Measurements from ENCODE around the gene ACSL5.

ACSL5 gene

GRCh38 chr10:112426111-112426510 lies 52.2 kb downstream of the ACSL5 start:
- TF ChIP-seq, protein P1, sequence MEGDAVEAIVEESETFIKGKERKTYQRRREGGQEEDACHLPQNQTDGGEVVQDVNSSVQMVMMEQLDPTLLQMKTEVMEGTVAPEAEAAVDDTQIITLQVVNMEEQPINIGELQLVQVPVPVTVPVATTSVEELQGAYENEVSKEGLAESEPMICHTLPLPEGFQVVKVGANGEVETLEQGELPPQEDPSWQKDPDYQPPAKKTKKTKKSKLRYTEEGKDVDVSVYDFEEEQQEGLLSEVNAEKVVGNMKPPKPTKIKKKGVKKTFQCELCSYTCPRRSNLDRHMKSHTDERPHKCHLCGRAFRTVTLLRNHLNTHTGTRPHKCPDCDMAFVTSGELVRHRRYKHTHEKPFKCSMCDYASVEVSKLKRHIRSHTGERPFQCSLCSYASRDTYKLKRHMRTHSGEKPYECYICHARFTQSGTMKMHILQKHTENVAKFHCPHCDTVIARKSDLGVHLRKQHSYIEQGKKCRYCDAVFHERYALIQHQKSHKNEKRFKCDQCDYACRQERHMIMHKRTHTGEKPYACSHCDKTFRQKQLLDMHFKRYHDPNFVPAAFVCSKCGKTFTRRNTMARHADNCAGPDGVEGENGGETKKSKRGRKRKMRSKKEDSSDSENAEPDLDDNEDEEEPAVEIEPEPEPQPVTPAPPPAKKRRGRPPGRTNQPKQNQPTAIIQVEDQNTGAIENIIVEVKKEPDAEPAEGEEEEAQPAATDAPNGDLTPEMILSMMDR (conservative IDR thresholded peaks at IDR 0.05), result no peak
- no peak for TF ChIP-seq ZFX (IDR thresholded peaks at IDR 0.05)
- H3K27ac ChIP-seq, result no peak overlapping the region

DNA sequence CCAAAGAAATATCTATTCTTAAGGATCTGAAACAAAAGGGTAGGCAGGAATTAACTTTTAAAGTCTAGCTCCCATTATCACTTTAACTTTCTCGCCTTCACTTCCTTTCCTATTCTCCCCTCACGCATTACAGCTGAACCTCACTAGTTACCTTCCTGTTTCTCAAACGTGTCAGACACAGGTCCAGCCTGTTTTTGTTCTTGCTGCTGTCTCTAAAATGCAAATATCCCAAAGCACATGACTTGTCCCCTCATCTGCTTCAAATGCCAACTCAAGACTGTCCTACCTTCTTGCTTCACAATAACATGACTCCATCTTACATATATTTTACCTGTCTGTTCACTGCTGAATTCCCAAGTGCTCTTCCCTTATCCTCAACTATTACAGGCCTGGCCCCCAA lies 55.2 kb downstream of the ACSL5 start:
- no peak overlapping the region for H3K27ac ChIP-seq
- no peak for TF ChIP-seq ZFX (IDR thresholded peaks at IDR 0.05)
- TF ChIP-seq, protein P1 (conservative IDR thresholded peaks at IDR 0.05), result no peak

GRCh38 chr10:112429654-112430230 lies 55.8 kb downstream of the ACSL5 start:
- TF ChIP-seq ZFX (IDR thresholded peaks at IDR 0.05), result no peak
- TF ChIP-seq, protein P1 (conservative IDR thresholded peaks at IDR 0.05), result no peak
- no peak overlapping the region for H3K27ac ChIP-seq

- TF ChIP-seq ZFX (IDR thresholded peaks at IDR 0.05), result no peak
- TF ChIP-seq, protein P1 (conservative IDR thresholded peaks at IDR 0.05), result no peak
- H3K27ac ChIP-seq, result no peak overlapping the region
These were observed 59.2 kb downstream of the ACSL5 start for GRCh38 chr10:112433136-112433535.

- no peak for TF ChIP-seq ZFX (IDR thresholded peaks at IDR 0.05)
- TF ChIP-seq, protein P1 (conservative IDR thresholded peaks at IDR 0.05), result peak; percentile 77
- H3K27ac ChIP-seq, result no peak overlapping the region
These were observed 61.2 kb downstream of the ACSL5 start for GRCh38 chr10:112434988-112435619.

DNA sequence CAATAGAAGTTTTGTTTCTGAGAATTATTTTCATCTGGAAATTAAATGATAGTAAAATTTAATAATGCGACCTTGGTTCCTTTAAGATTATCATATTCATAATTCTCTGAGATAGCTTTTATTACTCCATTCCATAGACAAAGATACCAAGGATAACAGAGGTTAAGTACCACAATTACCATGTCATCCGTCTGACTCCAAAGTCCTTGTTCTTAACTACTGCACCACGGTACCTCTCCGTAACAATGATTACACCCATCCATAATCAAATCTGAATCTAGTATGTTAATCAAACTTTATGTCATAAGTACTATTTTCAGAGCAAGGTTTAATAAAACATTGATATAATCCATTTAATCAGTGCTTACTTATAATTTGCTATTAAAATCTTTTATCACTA lies 64.4 kb downstream of the ACSL5 start:
- no peak overlapping the region for H3K27ac ChIP-seq
- TF ChIP-seq, protein P1 (conservative IDR thresholded peaks at IDR 0.05), result no peak
- no peak for TF ChIP-seq ZFX (IDR thresholded peaks at IDR 0.05)

DNA sequence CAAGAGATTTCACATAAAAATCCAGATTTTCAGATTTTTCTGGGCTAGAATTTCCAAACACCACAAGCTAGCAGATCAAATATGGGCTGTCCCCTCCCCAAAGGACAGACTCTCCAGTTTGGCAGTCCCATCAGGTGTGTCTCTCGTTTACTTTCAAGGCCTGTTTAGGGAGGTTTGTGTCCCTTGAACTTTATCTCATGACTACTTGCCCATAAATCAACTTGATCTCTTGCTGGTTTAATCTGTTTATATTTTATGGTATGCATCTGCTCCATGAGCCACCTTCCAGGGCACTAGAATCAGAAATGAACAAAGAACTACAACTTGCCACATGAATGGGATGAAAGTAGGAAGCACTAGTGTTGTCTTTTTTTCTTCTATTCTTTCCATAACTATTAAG lies 67.6 kb downstream of the ACSL5 start:
- no peak for TF ChIP-seq ZFX (IDR thresholded peaks at IDR 0.05)
- TF ChIP-seq, protein P1 (conservative IDR thresholded peaks at IDR 0.05), result no peak
- no peak overlapping the region for H3K27ac ChIP-seq
